Ovary (tissue), 10 donors: Measurements from ENCODE around the gene CACNG3. TPM values are rescaled to one million over a fixed set of nuclear protein-coding genes. Genes with fewer than 3 reads are reported as not detected.

Experiments
- DNase-seq, 5 donors: peaks; one replicate each; pipeline ENCODE4 v3.0.0-alpha.2; 2019 to 2020
- H3K27ac ChIP-seq, 2 donors: fragments of 200-600 bp; one replicate each; pipeline versions ENCODE4 v1.5.1 to v1.8.0; 2019 to 2022
- H3K27me3 ChIP-seq: fragments of 200-600 bp; one replicate; pipeline ENCODE4 v1.8.0; 2022
- H3K36me3 ChIP-seq: fragments of 200-600 bp; sonication (generic); one replicate; pipeline ENCODE4 v1.5.1; 2019
- H3K4me1 ChIP-seq: one replicate; pipeline ENCODE4 v1.8.1; 2013; ENCODE audit warnings: mild to moderate bottlenecking, moderate library complexity; ENCODE audit not compliant: insufficient read depth
- H3K4me3 ChIP-seq: fragments of 200-600 bp; sonication (generic); one replicate; pipeline ENCODE4 v1.5.1; 2017
- H3K9me3 ChIP-seq, 2 donors: fragments of 200-600 bp in 1 of 2; sonication (generic) in 1 of 2; one replicate each; pipeline versions ENCODE4 v1.5.1 to v1.8.1; 2013 to 2019; ENCODE audit warnings: mild to moderate bottlenecking in 1 of 2, moderate library complexity in 1 of 2
- CTCF ChIP-seq, 3 donors: fragments of 450-650 bp in 2 of 3; fragments of 200-600 bp in 1 of 3; IDR thresholded peaks; one replicate each; pipeline versions ENCODE4 v1.5.1 to v1.8.0; 2016 to 2022; ENCODE audit warnings: antibody characterized with exemption in 3 of 3, mild to moderate bottlenecking in 1 of 3
- EP300 ChIP-seq: sonication (generic); formaldehyde crosslinking; IDR thresholded peaks from one replicate; pipeline ENCODE4 v1.6.1; 2017; ENCODE audit warnings: antibody characterized with exemption
- POLR2A ChIP-seq: fragments of 450-650 bp; IDR thresholded peaks from one replicate; pipeline ENCODE4 v1.6.1; 2017; ENCODE audit warnings: antibody characterized with exemption, mild to moderate bottlenecking, moderate library complexity
- WGBS, 3 donors: extraction: QIAGEN DNeasy Blood & Tissue Kit in 1 of 3; methylation state at CpG; one replicate each; pipeline versions ENCODE4 v1.1.5 to v1.1.7; 2013 to 2017; 5-methylcytosine and 5-hydroxymethylcytosine counted together
- intact Hi-C, 4 donors: fragments of 100-400 bp; cut with DNase I; formaldehyde crosslinking; loops; one replicate each; pipeline versions ENCODE4 v1.11.0 to v1.15.1; 2022 to 2023
- long read RNA-seq, 3 donors: library from polyadenylated mRNA in 2 of 3; unstranded in 2 of 3; transcript quantifications; one replicate each; pipeline ENCODE4 v2.0.0 and lab custom pipeline, GENCODE V29; 2021 to 2026
- polyA plus RNA-seq, 2 donors: library from polyadenylated mRNA; stranded (reverse); fragments of 200-250 nt in 1 of 2; fragments of 350-450 nt in 1 of 2; fragmentation: Illumina TruSeq in 1 of 2; extraction: RNeasy Lipid Tissue Mini Kit (QIAGEN cat#74804) in 1 of 2; gene quantifications; one replicate each; pipeline ENCODE4 v1.2.3, GENCODE V29; 2013 to 2014
- total RNA-seq, 7 donors: library from RNA; depleted of rRNA in 2 of 7; stranded (reverse); fragments of >200 nt in 2 of 7; fragmentation: NEBNext Ultra II Directional in 3 of 7; extraction: Animal tissue kit (Norgen Biotek cat#: 25700) in 3 of 7; gene quantifications; one replicate each; pipeline versions ENCODE4 v1.1.0 to v1.2.4, GENCODE V29; 2016 to 2023
- donor health status: DM: no; HTN: no; CAD: no; lungs with moderate emphysema.
- donor health status: DM: no; HTN: no; CAD: no.
- donor health status: Bipolar disorder and iron deficiency.
- donor health status: DM: yes; HTN: yes; CAD: no.
- donor health status: DM: no; HTN: no; CAD: no.
- donor health status: DM: yes; HTN: yes; CAD: no.

Gene CACNG3
- total RNA-seq (not detected), polyA plus RNA-seq (not detected)
- long read RNA-seq, donor 1, result 0 reads
- long read RNA-seq, donor 2, result 0 reads
- long read RNA-seq, donor 3, result 0 reads

GRCh38 chr16:24255456-24256371 is at the start of gene CACNG3:
CACNG3 (plus strand) TSS chr16:24256335; CDS start chr16:24256755, 420 bp downstream.
- no peak for TF ChIP-seq POLR2A
- no peak for TF ChIP-seq EP300
- no peak for TF ChIP-seq CTCF (IDR thresholded peaks at IDR 0.05)
- Histone ChIP-seq H3K27ac (no peak within 1 kb of the TSS), H3K27me3 (peaks cover 3% of the 10 kb centered on the region), H3K9me3 (no peaks in the 10 kb centered on the region), H3K4me3 (no peak within 1 kb of the TSS), H3K36me3 (no peaks in the 10 kb centered on the region), H3K4me1 (no peaks in the 10 kb centered on the region)
- DNase-seq, result peak in 1 of 5 donors; percentile 30
- intact Hi-C loops, result no loop called here
- 2 to 3% (median 2%) methylated on average over 45 to 54 of the region's 54 CpGs for WGBS, 3 donors

- 58 to 81% (median 78%) methylated on average over 3 of the region's 3 CpGs for WGBS, 3 donors
- intact Hi-C loops, result no loop called here
- DNase-seq, result no peak
- no peak overlapping the region for H3K4me3 ChIP-seq
- no peaks in the 10 kb centered on the region for H3K4me1 ChIP-seq
- no peaks in the 10 kb centered on the region for H3K9me3 ChIP-seq
- H3K27me3 ChIP-seq, result no peaks in the 10 kb centered on the region
- H3K27ac ChIP-seq, result no peak overlapping the region
- H3K36me3 ChIP-seq, result no peaks in the 10 kb centered on the region
- TF ChIP-seq CTCF (IDR thresholded peaks at IDR 0.05), result no peak
- TF ChIP-seq EP300, result no peak
- no peak for TF ChIP-seq POLR2A
Measured at GRCh38 chr16:24206926-24207325, 49.2 kb upstream of the CACNG3 start.

GRCh38 chr16:24208710-24209109 is 47.4 kb upstream of the CACNG3 start:
- 9 to 18% (median 9%) methylated on average over 5 of the region's 5 CpGs for WGBS, 3 donors
- H3K9me3 ChIP-seq, result no peaks in the 10 kb centered on the region
- intact Hi-C loops, result no loop called here
- no peak overlapping the region for H3K27ac ChIP-seq
- H3K27me3 ChIP-seq, result no peaks in the 10 kb centered on the region
- DNase-seq, result no peak
- no peak overlapping the region for H3K4me3 ChIP-seq
- no peaks in the 10 kb centered on the region for H3K36me3 ChIP-seq
- no peaks in the 10 kb centered on the region for H3K4me1 ChIP-seq
- TF ChIP-seq CTCF (IDR thresholded peaks at IDR 0.05) (no peak), EP300 (no peak), POLR2A (no peak)

GRCh38 chr16:24214992-24215391 is 41.1 kb upstream of the CACNG3 start:
- TF ChIP-seq EP300 (no peak), CTCF (IDR thresholded peaks at IDR 0.05) (no peak), POLR2A (no peak)
- Histone ChIP-seq H3K27ac (no peak overlapping the region), H3K36me3 (no peaks in the 10 kb centered on the region), H3K9me3 (no peaks in the 10 kb centered on the region), H3K27me3 (no peaks in the 10 kb centered on the region), H3K4me1 (no peaks in the 10 kb centered on the region), H3K4me3 (no peak overlapping the region)
- no peak for DNase-seq
- intact Hi-C loops, result no loop called here
- 56 to 73% (median 56%) methylated on average over 3 of the region's 3 CpGs for WGBS, 3 donors
